Activated CD4-positive, alpha-beta T cell treated with anti-CD3 and anti-CD28 coated beads, Interleukin-2, amount 50 U/mL, for 4 hours (primary cell): ENCODE data around the gene BRD8.

ENCODE experiments used
- DNase-seq, 2 experiments: peaks; one replicate each; pipeline ENCODE4 v3.0.0-alpha.2; 2020

Gene BRD8

DNA sequence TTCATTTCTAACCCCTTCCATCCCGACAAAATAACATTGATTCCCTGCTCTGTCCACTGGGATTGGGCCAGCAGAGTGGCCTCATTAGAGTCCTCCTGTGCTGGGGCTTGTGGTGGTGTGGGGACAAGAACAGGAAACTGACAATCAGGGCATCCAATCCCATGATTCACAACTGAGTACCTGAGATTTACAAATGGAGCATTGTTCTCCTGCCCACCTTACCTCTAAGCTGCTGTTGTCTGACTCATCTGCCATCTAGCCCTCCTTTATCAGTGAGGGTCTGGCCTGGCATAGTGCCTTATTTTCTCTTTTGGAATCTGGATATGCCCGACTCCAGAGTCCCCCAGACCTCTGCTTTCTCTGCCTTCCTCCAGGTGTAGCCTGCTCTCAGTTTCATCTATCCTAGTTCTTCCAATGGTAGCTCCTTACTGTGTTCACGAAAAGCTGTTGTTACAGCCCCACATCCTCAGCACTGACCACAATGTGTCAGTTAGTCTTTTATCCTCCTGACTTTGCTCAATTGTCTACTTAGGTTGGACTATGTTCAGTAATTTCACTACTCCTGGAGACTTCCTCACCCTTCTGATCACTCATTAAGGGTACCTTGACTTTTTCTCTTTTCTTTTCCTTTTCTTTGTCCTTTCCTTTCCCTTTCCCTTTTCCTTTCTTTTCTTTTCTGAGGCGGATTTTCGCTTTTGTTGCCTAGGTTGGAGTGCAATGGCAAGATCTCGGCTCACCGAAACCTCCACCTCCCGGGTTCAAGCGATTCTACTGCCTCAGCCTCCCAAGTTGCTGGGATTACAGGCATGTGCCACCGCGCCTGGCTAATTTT, 81.2 kb downstream of the BRD8 start:
- no peak for DNase-seq

DNA sequence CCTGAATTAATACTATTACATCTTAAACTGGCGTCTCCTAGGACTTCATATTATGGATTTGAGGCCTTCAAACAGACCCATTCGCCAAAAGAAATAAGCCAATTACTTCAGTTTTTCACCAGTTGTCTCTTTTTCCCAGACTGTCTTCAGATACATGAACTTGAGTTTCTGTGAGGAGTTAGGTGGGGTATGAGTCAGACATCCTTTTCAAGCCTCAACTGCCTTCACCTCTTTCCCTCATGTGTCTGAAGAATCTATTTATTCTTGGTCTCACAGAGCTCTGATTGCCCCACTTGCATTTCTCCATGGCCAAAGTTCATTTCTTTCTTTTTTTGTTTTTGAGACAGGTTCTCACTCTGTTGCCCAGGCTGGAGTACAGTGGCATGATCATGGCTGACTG, 82.1 kb downstream of the BRD8 start:
- no peak for DNase-seq

DNA sequence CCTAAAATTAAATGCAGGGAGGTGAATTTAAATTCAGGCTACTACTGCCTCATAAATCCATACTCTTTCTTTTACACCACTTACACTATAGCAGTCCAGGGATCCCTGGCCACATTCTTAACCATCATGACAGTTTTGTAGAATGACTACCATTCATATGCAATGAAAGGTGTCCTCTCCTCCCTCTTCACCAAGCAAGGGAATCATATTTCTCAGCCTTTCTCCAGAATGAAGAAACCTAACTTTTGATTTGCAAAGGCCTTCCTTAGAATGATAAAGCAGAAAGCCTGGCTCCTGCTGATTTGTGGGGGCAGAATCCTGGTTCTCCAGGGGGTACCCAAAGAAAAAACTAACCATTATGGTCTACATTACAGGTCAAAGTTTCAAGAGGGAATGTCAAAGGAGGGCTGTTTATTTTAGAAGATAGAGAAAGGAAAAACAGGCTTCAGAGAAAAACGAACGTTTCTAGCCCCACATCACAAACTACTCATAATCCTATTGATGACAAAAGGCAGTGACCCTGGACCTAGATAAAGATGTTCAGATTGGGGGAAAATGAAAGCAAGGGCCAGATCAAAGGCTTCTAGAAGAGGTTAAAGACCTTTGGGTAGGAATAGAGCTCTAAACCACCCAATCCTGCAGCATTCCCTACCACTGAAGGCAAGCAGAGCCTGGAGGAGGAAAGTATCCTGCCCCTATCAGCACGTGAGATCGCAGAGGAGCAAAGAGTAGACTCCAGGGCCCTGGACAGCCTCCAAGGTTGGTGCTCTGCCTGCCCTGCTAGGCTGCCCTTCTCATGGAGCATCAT, 83.1 kb downstream of the BRD8 start:
- DNase-seq = no peak

DNA sequence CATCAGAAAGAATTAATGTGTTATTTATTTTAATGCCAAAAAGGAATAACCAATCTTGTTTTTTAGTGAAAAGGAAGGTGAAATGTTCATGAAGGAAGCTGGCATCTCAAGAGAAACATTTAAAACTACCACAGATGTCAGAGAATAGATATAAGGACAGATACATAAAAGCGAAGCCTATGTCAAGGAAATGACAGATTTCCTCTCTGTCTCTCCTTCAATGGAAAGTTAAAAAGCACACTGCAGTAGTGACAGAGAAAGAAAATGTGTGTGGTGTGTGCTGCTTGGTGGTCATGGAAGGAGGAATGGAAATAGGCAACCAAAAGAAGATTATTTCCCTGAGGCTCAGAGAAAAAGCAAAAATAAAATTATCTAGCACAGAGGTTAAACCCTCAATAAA, 85.4 kb downstream of the BRD8 start:
- no peak for DNase-seq

DNA sequence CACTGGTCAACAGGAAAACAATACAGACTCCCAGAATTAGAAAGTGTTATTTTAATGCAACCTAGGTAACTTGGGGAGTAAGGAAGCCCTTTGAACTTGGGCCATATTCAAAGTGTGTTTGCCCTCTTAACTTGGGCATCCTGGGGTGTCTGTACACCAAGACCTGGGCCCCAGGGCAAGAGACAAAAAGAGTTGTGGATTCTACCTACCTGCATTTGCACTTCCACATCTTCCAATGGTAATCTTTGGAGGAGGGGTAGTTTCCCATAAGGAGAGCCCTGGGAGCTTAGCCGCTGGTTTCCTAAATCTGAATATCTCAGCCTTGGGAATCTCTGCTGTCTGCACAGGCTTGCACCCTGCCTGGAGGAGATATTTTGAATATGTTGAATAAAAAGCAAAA, 86.1 kb downstream of the BRD8 start:
- DNase-seq = no peak

DNA sequence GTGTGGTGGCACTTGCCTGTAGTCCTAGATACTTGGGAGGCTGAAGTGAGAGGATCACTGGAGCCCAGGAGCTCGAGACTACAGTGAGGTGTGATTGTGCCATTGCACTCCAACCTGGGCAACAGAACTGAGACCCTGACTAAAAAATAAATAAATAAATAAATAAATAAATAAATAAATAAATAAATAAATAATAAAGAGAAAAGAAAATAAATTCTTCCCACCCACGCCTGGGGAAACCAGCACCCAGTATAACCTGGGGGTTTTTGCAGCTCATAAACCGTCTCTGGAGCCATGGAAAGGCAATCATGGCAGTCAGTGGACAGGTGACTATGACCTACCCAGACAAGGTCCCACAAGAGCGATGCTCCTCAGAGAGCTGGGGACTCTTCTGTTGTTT, 86.7 kb downstream of the BRD8 start:
- DNase-seq = no peak
